GM19397 (cell line): ENCODE data around the gene SHH.

ENCODE experiments used
- ATAC-seq: cut with Tn5 transposase; IDR thresholded peaks from one replicate; pipeline ENCODE4 v1.9.1; 2021; ENCODE audit warnings: mild to moderate bottlenecking, moderate library complexity; ENCODE audit not compliant: unreplicated experiment

The SHH gene

DNA sequence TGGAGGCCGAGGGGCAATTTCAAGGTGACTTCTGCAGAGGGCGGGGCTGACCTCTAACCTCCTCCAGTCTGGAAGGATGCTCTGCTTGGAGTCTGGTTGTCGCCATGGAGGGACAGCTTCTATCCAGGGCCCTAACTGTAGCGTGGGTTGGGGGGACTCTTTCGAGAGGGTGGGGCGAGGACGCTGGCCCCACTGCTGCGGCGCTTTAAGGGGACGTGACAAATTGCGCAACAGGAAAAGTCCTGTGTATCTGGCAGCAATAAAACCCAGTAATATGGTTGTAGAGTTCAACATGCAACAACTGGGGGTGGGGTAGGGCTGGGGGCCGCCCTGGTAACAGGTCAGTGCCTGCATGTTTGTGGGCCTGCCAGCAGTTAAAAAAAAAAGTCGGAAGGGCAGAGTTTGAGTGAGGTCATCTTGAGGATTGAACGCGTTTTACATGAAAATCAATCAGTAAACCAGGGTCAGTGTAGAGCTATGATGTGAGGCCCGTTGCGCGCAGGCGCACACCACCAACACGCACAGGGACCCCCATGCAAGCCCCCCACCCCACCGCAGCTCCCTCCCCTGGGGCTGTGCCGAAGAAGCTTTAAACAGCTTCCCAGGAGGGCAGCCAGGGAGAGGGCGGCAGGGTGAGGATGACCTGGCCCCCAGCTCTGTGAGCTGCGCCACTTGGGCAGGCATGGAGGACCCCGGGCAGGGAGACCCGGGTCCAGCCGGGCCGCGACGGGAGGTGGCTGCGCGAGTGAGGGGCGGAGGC, 4.3 kb downstream of the SHH start:
- ATAC-seq, result no peak

DNA sequence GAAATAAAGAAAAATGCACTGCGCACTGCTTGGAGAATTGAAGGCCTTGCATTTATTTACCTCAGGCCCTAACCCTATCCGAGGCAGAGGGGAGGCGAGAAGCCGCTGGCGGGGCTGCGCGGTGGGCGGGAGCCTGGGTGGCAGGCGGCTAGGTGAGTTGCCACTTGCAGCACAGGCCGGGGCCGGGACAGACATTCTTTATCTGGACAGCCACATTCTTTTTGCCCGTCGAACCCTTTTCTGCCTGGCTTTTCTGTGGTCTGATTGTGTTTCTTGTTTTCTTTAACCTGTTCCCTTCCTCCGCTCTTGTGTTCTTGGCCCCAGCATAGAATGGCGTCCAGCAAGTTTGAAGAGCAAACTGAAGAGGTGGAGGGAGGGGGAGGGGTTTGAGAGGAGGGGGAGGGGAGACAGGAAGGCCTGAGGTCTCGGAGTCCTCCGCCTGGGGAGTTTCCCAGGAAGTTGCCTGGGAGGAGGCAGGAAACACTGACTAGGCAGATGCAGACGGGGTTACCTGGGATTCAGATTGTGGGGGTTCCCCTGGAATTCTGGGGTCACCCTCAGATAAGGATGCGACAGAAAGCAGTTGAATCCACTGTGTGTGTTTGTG, 5.1 kb downstream of the SHH start:
- ATAC-seq, result no peak

DNA sequence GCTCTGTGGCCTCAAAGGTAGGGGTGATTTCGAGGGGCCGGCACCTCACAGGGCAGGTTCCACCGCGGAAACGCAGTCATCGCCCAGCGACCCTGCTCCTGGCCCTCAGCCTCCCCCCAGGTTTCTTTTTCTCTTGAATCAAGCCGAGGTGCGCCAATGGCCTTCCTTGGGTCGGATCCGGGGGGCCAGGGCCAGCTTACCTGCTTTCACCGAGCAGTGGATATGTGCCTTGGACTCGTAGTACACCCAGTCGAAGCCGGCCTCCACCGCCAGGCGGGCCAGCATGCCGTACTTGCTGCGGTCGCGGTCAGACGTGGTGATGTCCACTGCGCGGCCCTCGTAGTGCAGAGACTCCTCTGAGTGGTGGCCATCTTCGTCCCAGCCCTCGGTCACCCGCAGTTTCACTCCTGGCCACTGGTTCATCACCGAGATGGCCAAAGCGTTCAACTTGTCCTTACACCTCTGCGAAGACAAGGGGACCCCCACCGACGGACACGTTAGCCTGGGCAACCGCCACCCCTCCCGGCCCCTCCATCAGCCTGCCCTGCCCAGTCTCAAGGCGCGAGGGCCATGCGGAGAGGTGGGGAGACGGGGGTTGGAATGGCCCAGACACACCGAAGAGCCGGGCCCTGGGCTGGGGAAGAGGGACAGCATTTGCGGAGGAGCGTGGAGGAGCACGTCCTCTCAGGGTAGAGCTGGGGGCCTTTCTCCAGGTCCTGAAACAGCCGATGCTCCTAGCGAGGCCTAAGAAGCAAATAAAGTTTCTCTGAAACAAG, 6.0 kb downstream of the SHH start:
- no peak for ATAC-seq

DNA sequence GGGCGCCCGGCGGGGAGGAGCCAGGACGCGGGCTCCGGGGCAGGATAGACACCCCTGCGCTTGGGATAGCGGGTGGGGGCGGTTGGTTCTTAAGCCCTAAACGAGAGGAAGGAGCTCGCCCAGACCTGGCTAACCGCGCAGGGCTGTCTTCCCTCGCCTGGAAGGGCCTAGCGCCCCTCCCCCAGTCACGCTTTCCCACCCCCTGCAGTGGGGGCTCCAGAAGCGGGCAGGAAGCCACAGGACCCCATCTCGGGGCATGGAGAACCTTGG, 6.5 kb downstream of the SHH start:
- ATAC-seq, result no peak

DNA sequence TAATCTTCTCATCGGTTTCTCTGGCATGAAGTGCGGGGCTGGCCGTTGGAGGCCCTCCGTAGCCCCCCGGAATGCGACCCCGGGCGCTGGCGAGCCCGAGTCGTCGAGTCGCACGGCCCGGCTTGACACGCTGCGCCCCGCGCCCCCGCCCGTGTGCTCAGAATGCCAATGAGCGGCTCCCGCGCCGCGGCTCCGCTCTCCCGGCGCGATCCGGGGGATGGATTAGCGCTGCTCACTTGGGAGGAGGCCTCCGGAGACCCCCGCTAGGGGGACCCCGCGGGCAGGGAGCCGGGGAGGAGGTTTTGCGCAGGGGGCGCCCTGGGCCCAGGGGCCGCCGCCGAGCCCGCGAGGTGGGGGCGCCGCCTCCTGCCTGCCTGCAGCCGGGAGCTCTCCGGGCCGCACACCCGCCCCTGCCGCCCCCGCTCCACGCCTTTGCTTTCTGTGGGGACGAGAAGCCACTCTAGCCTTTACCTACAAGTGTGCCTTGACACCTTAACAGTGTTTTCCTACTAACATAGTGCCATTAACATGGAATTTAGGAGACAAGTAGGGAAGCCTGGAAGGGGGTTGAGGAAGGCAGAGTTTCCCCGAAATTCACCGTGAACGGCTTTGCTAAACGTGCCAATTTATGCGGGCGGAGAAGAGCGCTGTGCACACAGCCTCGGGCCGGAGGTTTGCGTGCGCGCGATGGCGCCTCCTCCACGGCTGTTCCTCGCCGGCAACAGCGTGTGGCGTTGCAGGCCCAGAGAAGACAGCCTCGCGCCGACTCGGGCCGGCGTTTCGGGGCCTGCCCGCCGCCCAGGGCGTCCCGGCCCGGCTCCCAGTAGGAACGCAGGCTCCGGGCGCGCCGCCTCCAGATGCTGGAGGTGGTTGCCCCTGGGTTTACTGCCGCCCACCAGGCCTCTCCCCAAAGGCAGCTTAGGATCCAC, 7.1 kb downstream of the SHH start:
- peak; percentile 33 for ATAC-seq

DNA sequence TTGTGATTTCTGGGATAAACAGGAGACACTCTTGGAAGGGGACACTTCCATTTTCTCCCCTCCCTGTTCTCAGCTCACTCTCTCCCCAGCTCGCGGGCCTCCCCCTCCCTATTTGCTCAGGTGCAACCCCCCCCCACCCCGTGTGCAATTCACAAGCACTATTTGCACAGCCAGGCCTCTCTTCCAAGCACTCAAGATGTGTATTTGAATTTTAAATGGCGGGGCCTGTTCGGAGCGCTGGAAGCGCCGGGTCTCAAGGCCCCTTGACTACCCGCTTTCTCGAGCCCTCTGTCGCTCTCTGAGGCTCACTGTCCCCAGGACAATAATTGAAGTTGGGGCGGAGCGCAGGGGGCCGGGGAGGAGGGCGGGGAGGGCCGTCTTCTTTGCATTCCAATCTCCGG, 7.8 kb downstream of the SHH start:
- ATAC-seq, result no peak

DNA sequence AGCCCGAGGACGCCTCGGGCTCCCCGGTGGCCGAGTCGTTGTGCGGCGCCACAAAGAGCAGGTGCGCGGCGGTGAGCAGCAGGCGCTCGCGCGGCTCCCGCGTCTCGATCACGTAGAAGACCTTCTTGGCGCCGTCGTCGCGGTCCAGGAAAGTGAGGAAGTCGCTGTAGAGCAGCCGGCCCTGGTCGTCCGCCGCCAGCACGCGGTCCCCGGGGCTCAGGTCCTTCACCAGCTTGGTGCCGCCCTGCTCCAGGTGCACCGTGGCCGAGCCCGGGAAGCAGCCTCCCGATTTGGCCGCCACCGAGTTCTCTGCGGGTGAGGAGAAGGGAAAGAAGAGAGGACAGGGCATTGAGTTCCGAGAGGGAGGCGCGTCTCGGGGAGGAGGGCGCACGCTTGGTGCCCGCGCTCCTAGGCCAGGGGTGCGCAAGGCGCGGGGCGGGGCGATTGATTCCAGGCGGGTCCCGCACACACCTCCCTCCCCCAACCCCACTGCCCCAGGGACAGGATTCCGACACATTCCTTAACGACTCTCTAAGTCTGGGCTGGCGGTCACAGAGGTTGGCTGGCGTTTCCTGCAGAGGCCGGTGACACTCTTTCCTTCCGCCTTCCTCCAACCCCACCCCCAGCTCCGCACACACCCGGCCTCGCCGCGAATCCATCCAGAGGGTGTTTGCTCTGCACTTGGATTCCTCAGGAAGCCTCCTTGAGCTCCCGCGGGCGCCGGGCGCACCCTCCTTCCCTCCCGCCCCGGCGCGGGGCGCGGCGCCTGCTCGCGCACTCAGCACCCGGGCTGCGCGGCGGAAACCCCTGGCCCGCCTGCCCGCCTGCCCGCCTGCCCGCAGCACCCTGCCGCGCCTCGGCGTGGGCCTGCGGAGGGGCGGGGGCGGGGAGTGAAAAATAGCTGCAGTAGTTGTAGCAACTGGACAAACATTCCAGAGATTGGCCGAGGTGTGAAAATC, 8.6 kb downstream of the SHH start:
- ATAC-seq, result no peak

DNA sequence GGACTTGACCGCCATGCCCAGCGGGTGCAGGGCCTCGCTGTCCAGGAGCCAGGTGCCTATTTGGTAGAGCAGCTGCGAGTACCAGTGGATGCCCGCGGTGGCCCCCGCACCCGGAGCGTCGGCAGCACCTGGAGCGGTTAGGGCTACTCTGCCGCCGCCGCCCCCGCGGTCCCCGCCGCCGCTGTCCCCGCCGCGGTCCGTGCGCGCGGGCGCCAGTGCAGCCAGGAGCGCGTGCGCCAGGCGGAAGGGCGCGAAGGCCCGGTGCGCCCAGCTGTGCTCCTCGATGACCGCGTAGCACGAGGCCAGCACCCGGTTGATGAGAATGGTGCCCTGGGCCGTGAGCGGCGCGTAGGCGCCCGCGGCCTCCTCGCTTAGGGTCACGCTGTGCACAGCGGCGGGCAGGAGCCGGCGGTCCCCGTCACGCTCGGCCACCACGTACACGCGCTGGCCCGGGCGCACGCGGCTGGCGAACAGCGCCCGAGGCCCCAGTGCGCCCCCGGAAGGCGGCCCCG, 9.3 kb downstream of the SHH start:
- ATAC-seq, result no peak

DNA sequence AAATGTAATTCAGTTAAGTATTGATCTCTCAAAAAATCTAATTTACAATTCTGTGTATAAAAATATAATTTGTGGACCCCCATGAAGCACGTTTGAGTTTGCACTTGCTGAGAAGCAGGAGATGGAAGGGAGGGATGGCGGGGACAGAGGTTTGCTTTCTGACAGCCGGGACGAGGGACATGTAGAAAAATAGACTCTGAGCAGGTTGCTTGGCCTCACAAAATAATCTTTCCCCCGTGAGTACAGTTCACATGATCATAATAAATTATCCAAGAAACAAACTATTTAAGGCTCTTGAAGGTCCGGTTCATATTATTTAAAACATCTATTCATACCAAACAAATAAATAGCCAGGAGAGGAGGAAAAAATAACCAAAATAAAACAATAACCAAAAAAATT, 10.0 kb downstream of the SHH start:
- no peak for ATAC-seq

DNA sequence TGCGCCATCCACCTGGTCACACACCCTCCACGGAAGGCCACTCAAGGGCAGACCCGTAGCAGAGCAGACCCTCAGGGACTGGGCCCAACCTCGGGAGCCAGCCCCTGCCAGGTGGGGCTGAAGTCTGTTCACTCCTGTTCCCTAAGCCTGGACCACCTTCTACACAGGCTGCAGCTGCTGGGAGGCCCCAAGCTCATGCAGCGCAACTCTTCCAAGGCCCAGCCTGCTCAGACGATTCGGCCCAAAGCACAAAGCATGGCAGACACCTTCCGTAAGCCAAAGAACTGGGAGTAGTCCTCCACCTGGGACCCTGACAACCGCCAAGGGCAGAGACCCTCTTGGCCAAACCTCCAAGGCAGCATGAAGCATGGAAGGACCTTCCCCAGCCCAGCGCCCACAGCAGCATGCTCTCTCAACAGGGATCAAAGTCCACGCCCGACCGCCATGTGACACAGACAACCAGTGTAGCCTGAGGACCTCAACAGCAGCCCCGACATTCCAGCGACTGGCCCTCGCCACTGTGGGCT, 11.5 kb downstream of the SHH start:
- no peak for ATAC-seq

DNA sequence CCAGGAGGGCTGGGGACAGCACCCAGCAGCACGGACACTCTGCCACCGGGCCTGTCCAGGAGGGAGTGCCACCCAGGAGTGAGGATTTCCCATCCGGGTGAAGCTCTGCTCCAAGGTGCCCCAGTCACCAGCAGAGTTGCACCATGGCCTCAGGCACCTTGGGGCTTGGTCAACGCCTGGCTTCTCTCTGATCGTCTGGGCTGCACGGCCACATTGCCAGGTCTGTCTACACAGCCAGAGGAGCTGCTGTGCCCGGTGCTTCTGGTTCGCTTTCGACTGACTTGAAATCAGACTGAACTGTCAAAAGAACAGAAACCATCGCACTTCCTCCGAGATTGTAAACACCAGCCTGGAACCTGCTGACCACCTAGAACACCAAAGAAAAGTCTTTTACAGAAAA, 12.0 kb downstream of the SHH start:
- ATAC-seq, result no peak

DNA sequence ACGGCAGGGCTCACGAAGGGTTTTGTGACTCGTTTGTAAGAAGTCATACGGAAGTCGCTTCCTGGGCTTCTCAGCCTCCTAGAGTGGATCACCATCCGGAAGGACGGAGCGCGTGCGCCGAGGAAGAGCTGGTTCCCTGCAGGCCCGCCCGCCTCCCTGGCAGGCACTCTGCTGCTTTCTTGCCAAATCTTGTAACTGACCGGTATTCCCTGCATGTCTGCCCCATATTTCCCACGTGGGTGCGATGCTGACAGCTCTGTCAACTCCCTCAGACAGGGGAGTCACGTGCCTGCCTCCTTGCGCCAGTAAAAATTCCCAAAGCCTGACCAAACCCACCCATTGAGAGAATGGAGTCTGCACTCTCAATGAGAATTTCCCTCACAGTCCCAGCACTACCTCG, 12.7 kb downstream of the SHH start:
- ATAC-seq, result no peak

DNA sequence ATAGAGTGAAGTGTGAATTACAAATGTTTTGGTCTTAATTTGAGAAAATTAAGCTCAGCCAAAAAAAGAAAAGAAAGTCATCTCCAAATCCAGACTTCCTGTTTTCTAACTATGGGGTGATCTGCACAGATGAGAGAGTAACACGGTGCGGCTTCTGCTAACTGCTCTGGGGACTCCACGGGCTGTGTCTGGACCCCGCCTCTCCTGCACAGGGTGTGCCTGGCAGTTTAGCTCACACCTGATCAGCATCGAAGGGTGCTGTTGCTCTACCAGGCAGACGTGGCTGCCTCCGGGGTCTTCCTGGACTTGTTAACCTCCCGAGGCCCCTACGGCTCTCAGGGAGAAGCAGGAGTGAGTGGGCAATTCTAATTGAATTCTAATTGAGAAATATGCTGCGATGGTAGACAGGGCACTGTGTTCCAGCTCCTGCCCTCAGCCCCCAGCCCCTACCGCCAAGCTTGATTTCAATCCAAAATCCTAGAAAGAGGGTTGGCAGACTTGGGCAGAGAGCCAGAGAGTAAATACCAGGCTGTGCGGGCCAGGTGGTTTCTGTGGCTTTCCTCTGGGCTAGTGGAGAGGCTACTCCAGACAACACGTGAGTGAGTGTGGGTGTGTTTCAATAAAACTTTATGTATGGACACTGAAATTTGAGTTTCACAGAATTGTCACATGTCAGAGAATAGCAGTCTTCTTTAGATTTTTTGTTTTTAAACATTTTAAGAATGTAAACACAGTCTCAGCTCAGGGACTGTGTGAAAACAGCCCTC, 13.4 kb downstream of the SHH start:
- no peak for ATAC-seq

DNA sequence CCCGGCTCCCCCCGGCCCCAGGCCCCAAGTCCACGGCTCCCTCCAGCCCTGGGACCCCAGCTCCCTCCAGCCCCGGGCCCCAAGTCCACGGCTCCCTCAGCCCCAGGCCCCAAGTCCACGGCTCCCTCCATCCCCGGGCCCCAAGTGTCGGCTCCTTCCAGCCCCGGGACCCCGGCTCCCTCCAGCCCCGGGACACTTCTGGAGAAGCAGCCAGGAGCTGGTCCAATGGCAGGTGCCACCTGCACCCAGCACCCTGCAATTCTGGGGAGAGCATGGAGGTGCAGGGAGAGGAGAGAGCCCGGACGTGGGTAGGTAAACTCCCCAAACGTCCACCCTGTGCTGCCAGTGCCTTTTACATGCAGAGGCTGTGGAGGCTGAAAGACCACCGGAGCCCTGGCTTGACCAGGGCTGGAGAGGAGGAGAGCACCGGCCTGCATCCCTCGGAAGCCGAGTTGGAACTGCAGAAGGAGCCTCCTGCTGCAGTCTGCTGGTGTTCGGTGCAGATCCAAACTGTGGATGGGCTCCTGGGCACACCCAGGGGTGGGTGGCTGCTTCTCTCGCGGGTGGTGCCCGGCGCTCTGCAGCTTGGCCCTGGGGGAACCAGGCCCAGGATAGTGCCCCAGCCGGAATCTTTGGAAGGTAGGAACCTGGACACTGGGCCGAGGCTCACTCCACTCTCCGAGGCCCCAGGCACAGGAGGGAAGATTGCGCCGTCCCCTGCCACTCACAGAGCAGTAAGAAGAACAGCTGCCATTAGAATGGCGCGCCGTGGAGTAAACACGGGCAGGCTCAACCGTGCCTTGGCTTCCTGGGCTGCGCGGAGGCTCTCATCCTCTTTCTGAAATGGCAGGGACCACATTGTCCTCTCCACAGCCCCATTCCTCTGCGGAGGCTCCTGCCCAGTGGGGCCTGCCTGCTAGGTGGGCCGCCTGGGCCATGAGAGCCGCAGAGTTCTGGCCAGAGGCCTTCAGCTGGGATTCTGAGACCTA, 14.7 kb downstream of the SHH start:
- ATAC-seq, result peak; percentile 16

DNA sequence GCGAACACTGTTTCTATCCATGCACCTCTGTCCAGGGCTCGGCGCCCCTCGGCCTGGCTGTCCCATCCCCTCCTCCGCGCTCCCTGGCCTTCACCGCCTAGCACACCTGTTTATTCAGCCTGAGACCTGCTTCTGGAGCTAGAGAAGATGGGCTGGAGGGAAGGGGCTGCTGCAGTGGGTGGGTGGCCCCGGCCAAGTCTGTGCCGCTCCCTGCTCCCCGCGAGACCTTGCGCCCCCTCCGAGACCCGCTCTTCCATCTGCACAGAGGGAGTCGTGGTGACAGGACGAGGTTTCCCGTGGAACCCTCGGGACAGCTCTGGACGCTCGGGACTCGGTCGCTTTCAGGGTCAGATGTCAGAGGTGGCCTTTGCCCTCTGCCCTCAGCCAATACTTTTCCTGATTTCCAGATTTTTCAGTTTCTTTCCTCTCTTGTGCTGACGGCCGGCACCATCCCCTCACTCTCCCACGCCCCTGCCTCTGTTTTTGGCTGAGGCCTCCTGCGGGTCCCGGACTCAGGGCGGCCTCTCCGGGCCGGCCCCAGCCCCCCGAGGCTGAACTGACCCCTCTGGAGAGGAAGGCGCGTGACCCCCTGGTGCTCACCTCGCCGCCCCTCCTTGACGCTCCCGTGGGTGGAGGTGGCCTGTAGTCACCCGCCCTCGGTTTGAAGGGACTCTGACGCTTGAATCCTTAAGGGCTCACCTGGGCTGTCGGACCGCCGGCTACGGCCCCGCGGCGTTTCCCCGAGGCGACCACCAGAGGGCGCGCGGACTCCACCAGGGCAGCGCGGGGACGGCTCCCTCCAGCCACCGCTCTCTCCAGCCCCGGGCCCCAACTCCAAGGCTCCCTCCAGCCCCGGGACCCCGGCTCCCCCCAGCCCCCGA, 15.6 kb downstream of the SHH start:
- peak; percentile 69 for ATAC-seq

DNA sequence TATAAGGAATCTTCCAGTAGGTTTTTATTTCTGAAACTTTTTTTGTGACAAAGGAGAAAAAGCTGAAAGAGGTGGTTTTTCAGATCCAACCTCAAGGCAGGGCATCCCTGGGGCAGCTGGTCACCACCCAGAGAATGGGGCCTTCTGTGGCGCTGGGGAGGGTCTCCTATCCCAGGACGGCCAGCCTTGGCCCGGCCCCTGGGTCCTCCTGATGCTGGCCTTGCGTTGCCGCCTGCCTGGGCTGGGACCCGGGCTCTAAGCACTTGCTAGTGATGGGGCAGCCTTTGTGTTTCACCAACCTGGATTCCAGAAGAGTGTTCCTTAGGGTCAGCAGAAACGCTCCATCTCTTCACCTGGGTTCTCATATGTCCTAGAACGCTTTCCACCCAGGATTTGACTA, 16.3 kb downstream of the SHH start:
- ATAC-seq, result no peak

DNA sequence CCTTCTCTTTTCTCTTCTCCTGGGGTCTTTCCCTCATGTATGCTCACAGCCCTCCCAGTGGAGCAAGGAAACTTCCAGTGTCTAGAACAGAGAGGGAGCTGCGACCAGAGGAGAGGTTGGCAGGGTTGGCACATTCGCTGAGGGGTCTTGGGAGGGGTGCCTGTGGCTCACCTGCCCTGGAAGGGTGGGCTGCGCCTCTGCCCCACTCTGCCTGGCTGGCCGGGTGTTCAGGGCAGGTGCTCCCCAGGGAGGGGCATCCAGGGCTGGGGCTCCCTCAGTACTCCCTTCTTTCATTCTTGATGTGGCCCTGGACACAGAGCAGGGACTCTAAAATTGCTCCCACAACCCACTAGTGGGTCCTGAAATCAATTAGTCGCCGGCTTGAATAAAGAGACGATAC, 16.9 kb downstream of the SHH start:
- ATAC-seq, result no peak
